ENCODE results near the gene SGPP2.

SGPP2 gene

GRCh38 chr2:222494104-222494739 is 69.9 kb downstream of the SGPP2 start:
- peak in 1 of 2 donors; percentile 84 for DNase-seq (ENCODE audit: low read depth in 2 of 2)
- H3K4me3 ChIP-seq (replicated peaks in 1 of 2; ENCODE audit: low read depth in 2 of 2, low read length in 2 of 2): no peak overlapping the region
- no peak for TF ChIP-seq CTCF (IDR thresholded peaks at IDR 0.05; ENCODE audit: low read depth, low read length)

GRCh38 chr2:222495388-222495787 is 71.0 kb downstream of the SGPP2 start:
- peak in 1 of 2 donors; percentile 8 for DNase-seq (ENCODE audit: low read depth in 2 of 2)
- TF ChIP-seq CTCF (IDR thresholded peaks at IDR 0.05; ENCODE audit: low read depth, low read length): no peak
- no peak overlapping the region for H3K4me3 ChIP-seq (replicated peaks in 1 of 2; ENCODE audit: low read depth in 2 of 2, low read length in 2 of 2)

GRCh38 chr2:222499226-222499625 is 74.9 kb downstream of the SGPP2 start:
- TF ChIP-seq CTCF (IDR thresholded peaks at IDR 0.05; ENCODE audit: low read depth, low read length): no peak
- no peak for DNase-seq (ENCODE audit: low read depth in 2 of 2)

GRCh38 chr2:222504191-222504590 is 79.8 kb downstream of the SGPP2 start:
- no peak for DNase-seq (ENCODE audit: low read depth in 2 of 2)
- TF ChIP-seq CTCF (IDR thresholded peaks at IDR 0.05; ENCODE audit: low read depth, low read length): no peak
- H3K4me3 ChIP-seq (replicated peaks in 1 of 2; ENCODE audit: low read depth in 2 of 2, low read length in 2 of 2): no peak overlapping the region

More at GRCh38 chr2:222499226-222499625, 74.9 kb downstream of the SGPP2 start:
- no peak overlapping the region for H3K4me3 ChIP-seq (replicated peaks in 1 of 2; ENCODE audit: low read depth in 2 of 2, low read length in 2 of 2)

GRCh38 chr2:222504719-222505118 is 80.4 kb downstream of the SGPP2 start:
- H3K4me3 ChIP-seq (replicated peaks in 1 of 2; ENCODE audit: low read depth in 2 of 2, low read length in 2 of 2): no peak overlapping the region
- DNase-seq (ENCODE audit: low read depth in 2 of 2): no peak
- TF ChIP-seq CTCF (IDR thresholded peaks at IDR 0.05; ENCODE audit: low read depth, low read length): no peak

- H3K4me3 ChIP-seq (replicated peaks in 1 of 2; ENCODE audit: low read depth in 2 of 2, low read length in 2 of 2): no peak overlapping the region
- TF ChIP-seq CTCF (IDR thresholded peaks at IDR 0.05; ENCODE audit: low read depth, low read length): no peak
- no peak for DNase-seq (ENCODE audit: low read depth in 2 of 2)
These were observed 82.0 kb downstream of the SGPP2 start for GRCh38 chr2:222506230-222506935.
